HepG2 (cell line): ENCODE data around the gene CTNNA3. TPM values are rescaled to one million over a fixed set of nuclear protein-coding genes. Genes with fewer than 3 reads are reported as not detected.

Experiments used
- ATAC-seq: fragments of 200-7000 bp; cut with Tn5 transposase; 3 replicates; pipeline ENCODE4 v1.9.1; 2020; ENCODE audit warnings: mild to moderate bottlenecking, moderate library complexity
- BruUV-seq: library from RNA; stranded (reverse); fragments of 400-500 nt; replicated peaks from 2 replicates; lab custom pipeline; 2021; lab: Mats Ljungman, UMichigan
- CTCF ChIA-PET: fragments of 300-600 bp; formaldehyde crosslinking; extraction: SDS; loops from one replicate; lab custom pipeline; 2021; ENCODE audit warnings: low total read pairs, inconsistent platforms, low intra/inter-chr PET ratio; lab: Yijun Ruan, JAX
- POLR2A ChIA-PET: fragments of 350-600 bp; sonication (Branson Sonifier 250); formaldehyde crosslinking; loops from one replicate; lab custom pipeline; 2020; ENCODE audit warnings: antibody characterized with exemption, inconsistent platforms; lab: Yijun Ruan, JAX
- DNase-seq: peaks from one replicate; pipeline ENCODE4 v3.0.0-alpha.2; 2015; ENCODE audit warnings: low spot score
- FAIRE-seq: peaks from 3 replicates; lab custom pipeline; 2011; peaks lifted over from hg19 to GRCh38; lab: Jason Lieb, UNC
- H2AFZ ChIP-seq: one replicate; pipeline ENCODE4 v1.6.1; 2011; ENCODE audit warnings: low read length, inconsistent platforms
- H3K27ac ChIP-seq: fragments of 300-600 bp; 3 replicates; pipeline ENCODE4 v1.8.0; 2011; ENCODE audit warnings: mixed run types, mild to moderate bottlenecking, mixed read lengths, low read length, inconsistent platforms; ENCODE audit not compliant: insufficient read depth; ENCODE audit errors: extremely low read length
- H3K27me3 ChIP-seq, 2 experiments: fragments of 200-600 bp in 1 of 2; 2 replicates in 1 of 2; 3 replicates in 1 of 2; pipeline versions ENCODE4 v1.6.0 to v1.8.0; 2011; ENCODE audit warnings: low read length in 2 of 2, mild to moderate bottlenecking in 2 of 2, moderate library complexity in 2 of 2, inconsistent platforms in 1 of 2; ENCODE audit not compliant: insufficient read depth in 2 of 2, control insufficient read depth in 1 of 2
- H3K36me3 ChIP-seq, 2 experiments: fragments of 200-600 bp in 1 of 2; replicated peaks in 1 of 2; 2 replicates in 1 of 2; 3 replicates in 1 of 2; pipeline versions ENCODE4 v1.5.1 to v1.8.0; 2011; ENCODE audit warnings: low read length in 2 of 2, inconsistent platforms in 1 of 2; ENCODE audit not compliant: insufficient read depth in 2 of 2, control insufficient read depth in 1 of 2
- H3K4me1 ChIP-seq: 2 replicates; pipeline ENCODE4 v1.5.1; 2012; ENCODE audit warnings: low read length, inconsistent platforms; ENCODE audit not compliant: insufficient read depth
- H3K4me2 ChIP-seq: 2 replicates; pipeline ENCODE4 v1.6.0; 2011; ENCODE audit warnings: low read depth, low read length, inconsistent platforms
- H3K4me3 ChIP-seq, 3 experiments: fragments of 200-600 bp in 1 of 3; sonication (generic), shearing (Covaris generic) in 1 of 3; replicated peaks in 1 of 3; 2 replicates each; pipeline ENCODE4 v1.5.1; 2011 to 2016; ENCODE audit warnings: low read length in 3 of 3, inconsistent platforms in 2 of 3, low read depth in 2 of 3, mild to moderate bottlenecking in 2 of 3, control low read depth in 1 of 3, mixed read lengths in 1 of 3; ENCODE audit not compliant: insufficient read depth in 1 of 3
- H3K79me2 ChIP-seq: one replicate; pipeline ENCODE4 v1.6.1; 2011; ENCODE audit warnings: low read length, inconsistent platforms; ENCODE audit not compliant: insufficient read depth
- H3K9ac ChIP-seq: 2 replicates; pipeline ENCODE4 v1.6.0; 2011; ENCODE audit warnings: mild to moderate bottlenecking, low read depth, low read length, inconsistent platforms; ENCODE audit not compliant: insufficient read depth
- H3K9me3 ChIP-seq: 2 replicates; pipeline ENCODE4 v1.5.1; 2012; ENCODE audit warnings: mild to moderate bottlenecking, low read length
- H4K20me1 ChIP-seq: 2 replicates; pipeline ENCODE4 v1.6.0; 2011; ENCODE audit warnings: inconsistent platforms, mild to moderate bottlenecking, low read length, moderate library complexity; ENCODE audit not compliant: insufficient read depth
- AGO2 ChIP-seq: fragments of 200-400 bp; formaldehyde crosslinking; optimal IDR thresholded peaks from 2 replicates; pipeline ENCODE3; 2017; ENCODE audit warnings: mild to moderate bottlenecking, low read depth, low read length, moderate library complexity
- KDM2A ChIP-seq: sonication (generic); formaldehyde crosslinking; IDR thresholded peaks from 2 replicates; pipeline ENCODE4 v1.4.0; 2020; ENCODE audit warnings: low read depth, missing genetic modification reagents, borderline replicate concordance
- KIAA2018 ChIP-seq: sonication (generic); formaldehyde crosslinking; IDR thresholded peaks from 2 replicates; pipeline ENCODE4 v1.5.0; 2020; ENCODE audit warnings: mild to moderate bottlenecking, missing genetic modification reagents, borderline replicate concordance
- LRRFIP1 ChIP-seq: sonication (generic); formaldehyde crosslinking; conservative IDR thresholded peaks from 2 replicates; pipeline ENCODE4 v1.4.0; 2020; ENCODE audit warnings: missing genetic modification reagents
- ZNF12 ChIP-seq: sonication (generic); formaldehyde crosslinking; IDR thresholded peaks from 2 replicates; pipeline ENCODE4 v1.5.0; 2020; ENCODE audit warnings: missing genetic modification reagents
- ZSCAN25 ChIP-seq: sonication (generic); formaldehyde crosslinking; IDR thresholded peaks from 2 replicates; pipeline ENCODE4 v1.8.0; 2022; ENCODE audit warnings: mild to moderate bottlenecking, missing genetic modification reagents
- WGBS: methylation state at CpG from one replicate; pipeline ENCODE4 v1.1.6; 2017; ENCODE audit warnings: low lambda C conversion rate; 5-methylcytosine and 5-hydroxymethylcytosine counted together
- in situ Hi-C: cut with HindIII; loops from 2 replicates; pipeline ENCODE4 v1.10.0; 2017; ENCODE audit warnings: low pct_unique_long_range_greater_than_20kb; ENCODE audit not compliant: extremely low pct_ligation_motif_present
- intact Hi-C: fragments of 100-400 bp; cut with micrococcal nuclease; formaldehyde crosslinking; loops from one replicate; pipeline ENCODE4 v1.10.0; 2022; ENCODE audit not compliant: unreplicated experiment
- polyA plus RNA-seq, 8 experiments: library from polyadenylated mRNA; depleted of rRNA in 3 of 8; stranded (reverse) in 7 of 8; unstranded in 1 of 8; fragments of >200 nt; fragmentation: Illumina TruSeq in 4 of 8; extraction: Trizol in 4 of 8; gene quantifications; 2 replicates each; pipeline versions ENCODE4 v1.2.1 to v1.2.3, GENCODE V29; 2011 to 2016; ENCODE audit warnings: low read depth in 4 of 8, missing spikeins in 1 of 8, mixed read lengths in 1 of 8; ENCODE audit not compliant: insufficient read depth in 1 of 8
- total RNA-seq, 5 experiments: library from RNA; depleted of rRNA; stranded (reverse); fragments of >200 nt; fragmentation: Illumina TruSeq; extraction: Trizol; gene quantifications; 2 replicates each; pipeline ENCODE4 v1.2.3, GENCODE V29; 2016; ENCODE audit warnings: low read depth in 1 of 5
- TF ChIP-seq, protein P1 (sequence below): sonication (generic); formaldehyde crosslinking; IDR thresholded peaks from 2 replicates; pipeline ENCODE4 v1.4.0; 2020; ENCODE audit warnings: mild to moderate bottlenecking, missing genetic modification reagents

The CTNNA3 gene
- total and polyA plus RNA-seq, 2 of the 13 experiments (the other 11 are each of a cell fraction or from before 2014, with no cell fraction given), result not detected

GRCh38 chr10:66565999-66566398 lies 1130.0 kb downstream of the CTNNA3 start (continued):
- TF ChIP-seq LRRFIP1 (CRISPR knock-in tag), result no peak
- TF ChIP-seq ZSCAN25 (CRISPR knock-in tag), result no peak
- TF ChIP-seq ZNF12 (CRISPR knock-in tag), result no peak

GRCh38 chr10:66564287-66564686 lies 1131.7 kb downstream of the CTNNA3 start:
- intact Hi-C loops, result no loop called here
- no TSS peak for BruUV-seq
- H3K9ac ChIP-seq, result no peak overlapping the region
- no peak for ATAC-seq
- H3K79me2 ChIP-seq, result no peaks in the 10 kb centered on the region
- 30% methylated on average over 3 of the region's 3 CpGs for WGBS
- H4K20me1 ChIP-seq, result no peaks in the 10 kb centered on the region
- H3K4me2 ChIP-seq, result no peak overlapping the region
- in situ Hi-C loops, result no loop called here
- H3K27ac ChIP-seq, result no peak overlapping the region
- no peak for FAIRE-seq
- no peaks in the 10 kb centered on the region for H3K36me3 ChIP-seq
- H3K9me3 ChIP-seq, result no peaks in the 10 kb centered on the region; the same call in 1 of the 2 replicates
- no peaks in the 10 kb centered on the region for H3K27me3 ChIP-seq
- CTCF ChIA-PET, result no interaction called here
- no peak overlapping the region for H3K4me3 ChIP-seq
- DNase-seq, result no peak
- H3K4me1 ChIP-seq, result no peaks in the 10 kb centered on the region
- POLR2A ChIA-PET, result no interaction called here
- no peak overlapping the region for H2AFZ ChIP-seq
- TF ChIP-seq, protein P1, sequence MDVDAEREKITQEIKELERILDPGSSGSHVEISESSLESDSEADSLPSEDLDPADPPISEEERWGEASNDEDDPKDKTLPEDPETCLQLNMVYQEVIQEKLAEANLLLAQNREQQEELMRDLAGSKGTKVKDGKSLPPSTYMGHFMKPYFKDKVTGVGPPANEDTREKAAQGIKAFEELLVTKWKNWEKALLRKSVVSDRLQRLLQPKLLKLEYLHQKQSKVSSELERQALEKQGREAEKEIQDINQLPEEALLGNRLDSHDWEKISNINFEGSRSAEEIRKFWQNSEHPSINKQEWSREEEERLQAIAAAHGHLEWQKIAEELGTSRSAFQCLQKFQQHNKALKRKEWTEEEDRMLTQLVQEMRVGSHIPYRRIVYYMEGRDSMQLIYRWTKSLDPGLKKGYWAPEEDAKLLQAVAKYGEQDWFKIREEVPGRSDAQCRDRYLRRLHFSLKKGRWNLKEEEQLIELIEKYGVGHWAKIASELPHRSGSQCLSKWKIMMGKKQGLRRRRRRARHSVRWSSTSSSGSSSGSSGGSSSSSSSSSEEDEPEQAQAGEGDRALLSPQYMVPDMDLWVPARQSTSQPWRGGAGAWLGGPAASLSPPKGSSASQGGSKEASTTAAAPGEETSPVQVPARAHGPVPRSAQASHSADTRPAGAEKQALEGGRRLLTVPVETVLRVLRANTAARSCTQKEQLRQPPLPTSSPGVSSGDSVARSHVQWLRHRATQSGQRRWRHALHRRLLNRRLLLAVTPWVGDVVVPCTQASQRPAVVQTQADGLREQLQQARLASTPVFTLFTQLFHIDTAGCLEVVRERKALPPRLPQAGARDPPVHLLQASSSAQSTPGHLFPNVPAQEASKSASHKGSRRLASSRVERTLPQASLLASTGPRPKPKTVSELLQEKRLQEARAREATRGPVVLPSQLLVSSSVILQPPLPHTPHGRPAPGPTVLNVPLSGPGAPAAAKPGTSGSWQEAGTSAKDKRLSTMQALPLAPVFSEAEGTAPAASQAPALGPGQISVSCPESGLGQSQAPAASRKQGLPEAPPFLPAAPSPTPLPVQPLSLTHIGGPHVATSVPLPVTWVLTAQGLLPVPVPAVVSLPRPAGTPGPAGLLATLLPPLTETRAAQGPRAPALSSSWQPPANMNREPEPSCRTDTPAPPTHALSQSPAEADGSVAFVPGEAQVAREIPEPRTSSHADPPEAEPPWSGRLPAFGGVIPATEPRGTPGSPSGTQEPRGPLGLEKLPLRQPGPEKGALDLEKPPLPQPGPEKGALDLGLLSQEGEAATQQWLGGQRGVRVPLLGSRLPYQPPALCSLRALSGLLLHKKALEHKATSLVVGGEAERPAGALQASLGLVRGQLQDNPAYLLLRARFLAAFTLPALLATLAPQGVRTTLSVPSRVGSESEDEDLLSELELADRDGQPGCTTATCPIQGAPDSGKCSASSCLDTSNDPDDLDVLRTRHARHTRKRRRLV (CRISPR knock-in tag), result no peak
- TF ChIP-seq AGO2 (no peak), KIAA2018 (CRISPR knock-in tag) (no peak), KDM2A (CRISPR knock-in tag) (no peak)
